Calu3 (cell line): ENCODE measurements around the gene KLRC4. TPM values are rescaled to one million over a fixed set of nuclear protein-coding genes. Genes with fewer than 3 reads are reported as not detected.

ENCODE experiments used
- BruUV-seq: library from RNA; stranded (reverse); fragments of 400-500 nt; replicated peaks from 2 replicates; lab custom pipeline; 2021; lab: Mats Ljungman, UMichigan
- CTCF ChIA-PET: fragments of 300-600 bp; sonication (Branson Sonifier 250); formaldehyde crosslinking; loops from one replicate; lab custom pipeline; 2022; ENCODE audit warnings: antibody characterized with exemption; lab: Charles Lee
- DNase-seq: peaks from one replicate; pipeline ENCODE4 v3.0.0; 2022
- H3K27ac Mint-ChIP-seq: one replicate; pipeline ENCODE4 v1.8.0; 2022; ENCODE audit warnings: mixed read lengths; ENCODE audit not compliant: unreplicated experiment
- H3K27me3 Mint-ChIP-seq: one replicate; pipeline ENCODE4 v1.8.0; 2022; ENCODE audit warnings: mixed read lengths; ENCODE audit not compliant: unreplicated experiment
- H3K36me3 Mint-ChIP-seq: one replicate; pipeline ENCODE4 v1.8.0; 2022; ENCODE audit warnings: mild to moderate bottlenecking, moderate library complexity, mixed read lengths; ENCODE audit not compliant: insufficient read depth, unreplicated experiment
- H3K4me1 Mint-ChIP-seq: one replicate; pipeline ENCODE4 v1.8.0; 2022; ENCODE audit warnings: mild to moderate bottlenecking, low read depth, mixed read lengths; ENCODE audit not compliant: unreplicated experiment
- H3K4me3 Mint-ChIP-seq: one replicate; pipeline ENCODE4 v1.8.0; 2022; ENCODE audit warnings: mild to moderate bottlenecking, low read depth, moderate library complexity, mixed read lengths; ENCODE audit not compliant: unreplicated experiment
- H3K9me3 Mint-ChIP-seq: one replicate; pipeline ENCODE4 v1.8.0; 2022; ENCODE audit warnings: low read depth, mixed read lengths; ENCODE audit not compliant: unreplicated experiment
- intact Hi-C: fragments of 100-400 bp; cut with micrococcal nuclease; formaldehyde crosslinking; loops from one replicate; pipeline ENCODE4 v1.10.0; 2022; ENCODE audit not compliant: unreplicated experiment
- total RNA-seq: library from RNA; stranded (reverse); gene quantifications from 2 replicates; pipeline ENCODE4 v1.2.3, GENCODE V29; 2022
- TF ChIP-seq, protein P1 (sequence below): fragments of 200-600 bp; IDR thresholded peaks from one replicate; pipeline ENCODE4 v1.8.0; 2022; ENCODE audit warnings: antibody characterized with exemption; ENCODE audit not compliant: unreplicated experiment

KLRC4 gene
- total RNA-seq, 1 experiment from 2014 or later, result not detected

DNA sequence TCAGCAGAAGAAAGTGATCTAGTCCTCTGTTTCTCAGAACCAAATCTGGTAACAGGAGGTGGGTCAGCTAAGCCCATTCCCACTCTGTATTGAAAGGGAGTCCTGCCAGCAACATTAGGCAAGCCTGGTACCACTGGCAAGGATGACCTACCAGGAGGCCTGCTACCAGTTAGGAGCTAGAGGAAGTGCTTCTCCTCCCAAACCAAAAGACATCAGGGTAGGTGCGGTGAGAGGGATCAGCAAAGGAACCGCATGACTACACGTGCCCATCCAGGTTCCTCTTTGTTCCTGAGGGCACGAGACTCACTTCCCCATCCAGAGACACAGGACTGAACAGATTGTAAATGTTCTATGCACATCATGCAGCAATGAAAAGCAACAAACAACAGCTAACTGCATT is 2.8 kb downstream of the KLRC4 start:
- Mint-ChIP-seq H3K27me3 (no peaks in the 10 kb centered on the region), H3K4me3 (no peak overlapping the region), H3K4me1 (no peaks in the 10 kb centered on the region), H3K27ac (no peak overlapping the region), H3K36me3 (no peaks in the 10 kb centered on the region), H3K9me3 (no peaks in the 10 kb centered on the region)
- intact Hi-C loops, result no loop called here
- TF ChIP-seq, protein P1, sequence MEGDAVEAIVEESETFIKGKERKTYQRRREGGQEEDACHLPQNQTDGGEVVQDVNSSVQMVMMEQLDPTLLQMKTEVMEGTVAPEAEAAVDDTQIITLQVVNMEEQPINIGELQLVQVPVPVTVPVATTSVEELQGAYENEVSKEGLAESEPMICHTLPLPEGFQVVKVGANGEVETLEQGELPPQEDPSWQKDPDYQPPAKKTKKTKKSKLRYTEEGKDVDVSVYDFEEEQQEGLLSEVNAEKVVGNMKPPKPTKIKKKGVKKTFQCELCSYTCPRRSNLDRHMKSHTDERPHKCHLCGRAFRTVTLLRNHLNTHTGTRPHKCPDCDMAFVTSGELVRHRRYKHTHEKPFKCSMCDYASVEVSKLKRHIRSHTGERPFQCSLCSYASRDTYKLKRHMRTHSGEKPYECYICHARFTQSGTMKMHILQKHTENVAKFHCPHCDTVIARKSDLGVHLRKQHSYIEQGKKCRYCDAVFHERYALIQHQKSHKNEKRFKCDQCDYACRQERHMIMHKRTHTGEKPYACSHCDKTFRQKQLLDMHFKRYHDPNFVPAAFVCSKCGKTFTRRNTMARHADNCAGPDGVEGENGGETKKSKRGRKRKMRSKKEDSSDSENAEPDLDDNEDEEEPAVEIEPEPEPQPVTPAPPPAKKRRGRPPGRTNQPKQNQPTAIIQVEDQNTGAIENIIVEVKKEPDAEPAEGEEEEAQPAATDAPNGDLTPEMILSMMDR, result no peak
- BruUV-seq, result no TSS peak
- CTCF ChIA-PET, result no interaction called here
- DNase-seq, result no peak

GRCh38 chr12:10405294-10405693 is 4.3 kb downstream of the KLRC4 start:
- Mint-ChIP-seq H3K4me1 (no peaks in the 10 kb centered on the region), H3K4me3 (no peak overlapping the region), H3K27me3 (no peaks in the 10 kb centered on the region), H3K9me3 (no peaks in the 10 kb centered on the region), H3K36me3 (no peaks in the 10 kb centered on the region), H3K27ac (no peak overlapping the region)
- TF ChIP-seq, protein P1, result no peak
- intact Hi-C loops, result no loop called here
- CTCF ChIA-PET, result no interaction called here
- BruUV-seq, result no TSS peak
- no peak for DNase-seq

- DNase-seq, result no peak
- H3K27ac Mint-ChIP-seq, result no peak overlapping the region
- H3K36me3 Mint-ChIP-seq, result no peaks in the 10 kb centered on the region
- H3K4me3 Mint-ChIP-seq, result no peak overlapping the region
- intact Hi-C loops, result no loop called here
- TF ChIP-seq, protein P1, result no peak
- CTCF ChIA-PET, result no interaction called here
- no peaks in the 10 kb centered on the region for H3K27me3 Mint-ChIP-seq
- no peaks in the 10 kb centered on the region for H3K4me1 Mint-ChIP-seq
- H3K9me3 Mint-ChIP-seq, result no peaks in the 10 kb centered on the region
- no TSS peak for BruUV-seq
Measured at GRCh38 chr12:10404798-10405197, 4.8 kb downstream of the KLRC4 start.

- TF ChIP-seq, protein P1, result no peak
- CTCF ChIA-PET, result no interaction called here
- no peak for DNase-seq
- no peaks in the 10 kb centered on the region for H3K27me3 Mint-ChIP-seq
- peaks cover 3% of the 10 kb centered on the region for H3K4me1 Mint-ChIP-seq
- peaks cover under 1% of the 10 kb centered on the region for H3K36me3 Mint-ChIP-seq
- H3K9me3 Mint-ChIP-seq, result no peaks in the 10 kb centered on the region
- intact Hi-C loops, result no loop called here
- H3K4me3 Mint-ChIP-seq, result no peak overlapping the region
- no TSS peak for BruUV-seq
- no peak overlapping the region for H3K27ac Mint-ChIP-seq
Measured at GRCh38 chr12:10400829-10401228, 8.7 kb downstream of the KLRC4 start.
